Ecto neural progenitor cell (in vitro differentiated cells): ENCODE data around the gene C20orf144.
"Not testable (repeated sequence)": the region's sequence is repeated elsewhere in the genome, so short reads cannot be mapped to it uniquely, and the experiment has no call there.

Source experiments
- DNase-seq: peaks from one replicate; pipeline ENCODE4 v3.0.0-alpha.2; 2018; ENCODE audit warnings: low spot score

C20orf144 gene

GRCh38 chr20:33662172-33662571 is at the start of gene C20orf144:
TSS of gene C20orf144 (plus strand) at chr20:33662327. CDS start at chr20:33662346, 19 bp downstream.
- no peak for DNase-seq

DNA sequence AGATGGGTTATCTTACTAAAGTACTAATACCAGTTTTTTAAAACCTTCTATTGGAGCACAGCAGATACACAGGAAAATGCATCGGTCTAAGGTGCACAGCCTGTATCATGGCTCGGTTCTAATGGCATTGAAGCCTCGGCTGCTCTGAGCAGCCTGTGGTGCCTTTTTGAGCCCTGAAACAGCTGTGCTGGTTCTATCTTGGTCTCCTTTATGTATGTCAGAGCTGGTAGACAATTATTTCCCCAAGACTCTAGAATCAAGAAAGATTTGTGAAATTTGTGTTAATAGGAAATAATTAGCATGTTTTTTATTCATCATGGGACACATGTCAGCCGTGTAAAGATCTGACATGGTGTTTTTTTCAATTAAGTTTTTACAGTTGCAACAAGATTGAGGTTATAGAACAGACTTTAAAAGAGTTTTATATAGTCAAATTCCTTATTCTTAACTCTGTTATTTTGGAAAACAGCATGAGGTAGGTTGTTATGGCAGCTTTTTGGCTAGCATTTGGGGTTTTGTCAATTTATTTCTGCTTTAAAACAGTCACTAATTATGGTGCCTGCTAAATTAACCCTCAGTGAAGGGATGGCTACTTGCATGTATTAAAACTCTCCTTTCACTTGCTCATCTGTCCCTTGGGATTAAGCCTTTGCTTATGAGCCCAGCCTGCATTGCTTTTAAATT is 40.3 kb upstream of the C20orf144 start:
- DNase-seq, result no peak

GRCh38 chr20:33622705-33623365 is 39.3 kb upstream of the C20orf144 start:
- no peak for DNase-seq

GRCh38 chr20:33624399-33624798 is 37.7 kb upstream of the C20orf144 start:
- DNase-seq, result no peak

- DNase-seq, result no peak
Observed at GRCh38 chr20:33626190-33626589, 35.9 kb upstream of the C20orf144 start.

DNA sequence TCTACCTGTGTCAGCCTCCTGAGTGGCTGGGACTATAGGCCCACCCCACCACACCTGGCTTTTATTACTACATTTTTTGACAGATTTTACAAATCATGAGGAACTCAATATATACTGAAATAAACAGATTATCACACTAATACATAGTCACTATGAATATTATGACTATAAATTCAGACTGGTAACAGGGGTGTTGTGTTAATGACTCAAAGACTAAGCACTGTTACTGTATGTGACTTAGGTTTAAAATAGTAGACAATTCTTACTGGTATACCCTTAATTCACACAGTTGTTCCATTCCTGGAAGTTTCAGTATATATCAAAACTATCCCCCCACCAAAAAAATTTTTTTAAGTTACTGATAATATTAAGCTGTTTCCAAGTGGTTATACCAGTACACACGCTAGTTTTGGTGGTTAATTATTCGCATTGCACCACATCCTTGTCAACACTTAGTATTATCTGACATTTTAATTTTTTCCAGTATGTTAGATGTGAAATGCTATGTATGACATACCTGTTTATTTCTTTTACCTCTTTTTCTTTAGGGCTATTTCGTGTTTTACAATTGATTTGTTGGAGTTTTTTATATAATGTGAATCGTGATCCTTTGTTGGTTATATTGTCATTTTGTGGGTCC is 34.4 kb upstream of the C20orf144 start:
- no peak for DNase-seq

DNA sequence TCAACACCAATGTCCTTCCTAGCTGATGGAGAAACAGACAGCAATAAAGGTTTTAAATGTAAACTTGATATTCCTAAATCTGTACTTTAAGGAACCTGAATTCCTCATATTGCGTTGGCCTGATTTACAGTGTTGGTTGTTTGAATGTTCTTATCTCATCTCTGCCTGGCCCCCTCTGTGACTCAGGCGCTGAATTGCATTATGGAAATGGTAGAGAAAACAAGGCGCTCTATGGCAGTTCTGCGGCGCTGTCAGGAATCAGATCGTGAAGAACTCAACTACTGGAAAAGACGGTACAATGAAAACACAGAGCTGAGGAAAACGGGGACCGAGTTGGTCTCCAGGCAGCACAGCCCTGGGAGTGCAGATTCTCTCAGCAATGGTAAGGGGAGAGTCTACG is 32.6 kb upstream of the C20orf144 start:
- no peak for DNase-seq

DNA sequence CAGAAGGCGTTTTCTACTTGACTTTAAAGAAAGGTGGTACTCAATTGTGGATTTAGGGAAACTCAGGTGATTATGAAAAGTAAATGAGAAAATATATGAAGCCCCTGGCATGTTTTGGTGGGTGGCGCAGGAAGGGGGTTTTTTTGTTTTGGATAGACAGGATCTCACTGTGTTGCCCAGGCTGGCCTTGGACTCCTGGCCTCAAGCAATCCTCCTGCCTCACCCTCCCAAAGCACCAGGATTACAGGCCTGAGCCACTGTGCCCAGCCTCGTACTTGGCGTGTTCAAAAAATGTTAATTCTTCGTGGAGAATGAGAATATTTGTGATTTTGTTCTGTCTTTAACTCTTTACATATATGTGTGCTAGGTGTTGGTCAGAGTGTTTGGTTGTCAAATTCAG is 32.1 kb upstream of the C20orf144 start:
- DNase-seq, result no peak

- no peak for DNase-seq
Observed at GRCh38 chr20:33630507-33630906, 31.6 kb upstream of the C20orf144 start.

GRCh38 chr20:33631910-33632309 is 30.2 kb upstream of the C20orf144 start:
- DNase-seq, result not testable (repeated sequence)

- DNase-seq, result no peak
Observed at GRCh38 chr20:33635341-33635740, 26.8 kb upstream of the C20orf144 start.

DNA sequence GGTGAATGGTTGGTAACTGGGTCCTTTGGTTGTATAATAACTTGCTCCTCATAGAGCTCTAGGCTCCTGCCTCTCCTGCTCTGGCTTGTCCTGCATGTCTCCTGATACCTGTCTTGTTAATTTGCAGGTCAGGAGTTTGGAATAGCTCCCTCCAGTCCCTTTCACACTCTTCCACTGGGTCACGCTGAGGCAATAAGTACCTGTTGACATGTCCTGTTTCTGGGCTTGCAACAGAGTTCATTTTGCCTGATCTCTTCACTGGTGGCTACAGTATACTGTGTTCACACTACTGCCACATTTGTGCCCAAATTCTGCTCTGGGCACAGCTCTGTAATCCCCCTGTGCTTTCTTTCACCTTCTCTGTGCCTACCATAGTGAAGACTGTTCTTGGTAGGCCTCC is 25.4 kb upstream of the C20orf144 start:
- peak; percentile 16 for DNase-seq

- no peak for DNase-seq
Observed at GRCh38 chr20:33640287-33640686, 21.8 kb upstream of the C20orf144 start.

- DNase-seq, result no peak
Observed at GRCh38 chr20:33644313-33645071, 17.6 kb upstream of the C20orf144 start.

DNA sequence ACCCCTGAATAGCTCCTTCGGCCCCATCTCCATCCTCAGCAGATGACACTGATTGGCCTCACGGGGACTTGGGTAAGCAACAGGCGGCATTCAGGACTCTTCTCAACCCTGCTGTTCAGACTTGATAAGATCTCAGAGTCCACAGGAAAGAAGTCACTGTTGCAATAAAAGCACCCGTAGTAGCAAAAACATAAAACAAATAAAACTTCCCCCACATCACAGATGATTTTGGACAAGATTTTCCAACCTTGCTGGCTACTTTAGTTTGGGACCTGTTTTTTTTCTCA is 17.1 kb upstream of the C20orf144 start:
- DNase-seq, result no peak

DNA sequence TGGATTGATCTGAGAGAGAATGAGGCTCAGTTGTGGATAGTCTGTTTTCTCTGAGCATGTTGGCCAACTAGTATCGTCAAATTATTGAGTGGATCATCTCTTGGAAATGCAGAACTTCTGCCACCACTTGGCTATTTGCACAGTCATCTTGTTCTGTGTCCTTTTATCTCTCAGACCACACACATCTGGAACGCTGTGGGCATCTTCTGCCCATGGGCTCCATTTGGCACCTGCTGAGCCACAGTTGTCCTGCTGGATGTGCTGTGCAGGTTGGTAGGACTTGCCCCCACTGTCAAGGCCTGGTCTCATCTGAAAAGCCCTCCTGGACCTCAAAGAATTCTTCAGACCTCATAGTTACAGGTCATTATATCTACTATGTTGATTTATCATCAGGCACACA is 16.7 kb upstream of the C20orf144 start:
- DNase-seq, result no peak

GRCh38 chr20:33646191-33646590 is 15.9 kb upstream of the C20orf144 start:
- DNase-seq, result no peak

DNA sequence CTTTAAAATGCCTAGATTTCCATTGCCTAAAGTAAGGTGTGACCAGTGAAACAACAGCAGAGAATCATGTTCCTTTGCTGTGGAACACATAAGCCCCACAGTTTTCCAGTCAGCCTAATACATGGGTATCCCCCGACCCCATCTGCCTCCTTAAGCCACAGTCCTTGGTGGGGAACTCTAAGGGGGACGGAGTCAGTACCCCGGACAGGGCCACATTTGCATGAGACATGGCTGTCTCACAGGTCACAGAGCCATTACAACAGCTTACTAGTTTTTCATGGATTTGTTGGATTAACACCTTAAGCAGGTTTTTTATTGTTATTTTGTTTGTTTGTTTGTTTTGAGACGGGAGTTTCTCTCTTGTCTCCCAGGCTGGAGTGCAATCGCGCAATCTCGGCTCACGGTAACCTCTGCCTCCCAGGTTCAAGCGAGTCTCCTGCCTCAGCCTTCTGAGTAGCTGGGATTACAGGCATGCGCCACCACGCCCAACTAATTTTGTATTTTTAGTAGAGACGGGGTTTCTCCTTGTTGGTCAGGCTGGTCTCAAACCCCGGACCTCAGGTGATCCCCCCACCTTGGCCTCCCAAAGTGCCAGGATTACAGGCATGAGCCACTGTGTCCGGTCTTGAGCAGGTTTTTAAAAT is 15.0 kb upstream of the C20orf144 start:
- not testable (repeated sequence) for DNase-seq

DNA sequence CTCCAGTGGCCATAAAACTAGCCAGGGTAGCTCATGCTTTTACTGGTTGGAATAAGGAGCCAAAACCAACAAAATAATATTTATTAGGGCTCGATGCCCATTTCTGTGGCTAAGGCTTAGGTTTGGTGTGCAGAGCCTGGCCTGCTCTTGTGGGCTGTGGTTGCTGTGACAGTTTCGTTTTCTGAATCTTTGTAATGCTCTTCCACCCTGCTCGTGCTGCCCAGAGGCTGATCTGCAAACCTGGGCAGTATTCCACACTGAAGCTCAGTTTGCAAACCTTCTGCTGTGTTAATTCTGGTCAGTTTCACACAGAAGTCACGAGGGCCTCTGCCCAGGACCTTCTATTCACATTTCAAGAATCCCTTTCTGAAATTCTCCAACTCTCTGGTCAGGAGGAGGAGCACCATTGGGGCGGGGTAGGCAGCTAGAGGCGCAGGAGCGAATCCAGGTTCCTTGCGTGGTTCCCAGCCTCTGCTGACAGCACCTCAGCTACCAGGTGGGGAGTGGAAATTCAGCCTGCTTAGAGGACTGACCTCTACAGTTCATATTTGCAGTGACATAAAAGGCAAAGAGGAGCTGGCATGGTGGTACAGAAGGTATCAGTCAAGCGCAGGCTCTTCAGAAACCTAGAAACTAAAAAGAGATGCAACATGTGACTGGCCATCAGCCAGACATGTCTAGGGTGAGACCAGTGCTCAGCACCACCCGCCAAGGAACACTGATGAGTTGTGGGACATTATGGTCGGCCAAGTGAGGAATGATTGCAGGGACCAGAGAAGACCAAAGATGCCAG is 14.3 kb upstream of the C20orf144 start:
- no peak for DNase-seq

- no peak for DNase-seq
Observed at GRCh38 chr20:33648396-33649004, 13.6 kb upstream of the C20orf144 start.

DNA sequence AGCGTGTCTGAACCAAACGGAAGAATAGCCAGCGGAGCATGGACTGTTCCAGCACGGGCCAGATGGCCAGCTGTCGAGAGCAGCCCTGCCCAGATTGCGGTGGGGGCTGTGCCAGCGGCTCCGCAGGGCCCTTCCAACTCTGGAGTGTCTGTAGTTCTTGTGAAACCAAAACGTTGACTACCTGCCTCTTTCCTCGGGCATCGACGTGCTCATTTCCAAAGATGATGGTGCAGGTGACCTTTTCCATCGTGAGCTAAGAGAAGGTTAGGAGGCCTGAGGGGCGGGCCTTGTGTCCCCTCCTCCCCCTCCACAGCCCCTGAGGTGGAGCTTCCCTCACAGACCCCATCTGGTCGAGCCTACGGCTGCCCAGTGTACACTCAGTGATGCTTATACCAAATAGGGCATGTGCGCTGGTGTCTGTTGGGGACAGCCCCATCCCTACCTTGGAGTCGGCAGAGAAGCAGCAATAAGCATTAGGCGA is 12.9 kb upstream of the C20orf144 start:
- no peak for DNase-seq
